ENCODE results near the gene LRRN2. TPM values are rescaled to one million over a fixed set of nuclear protein-coding genes. Genes with fewer than 3 reads are reported as not detected.

Gene LRRN2
- total and polyA plus RNA-seq, 9 of the 15 experiments (the other 6 are each of a cell fraction or from before 2014, with no cell fraction given), result 0.05 TPM; not detected in 8

DNA sequence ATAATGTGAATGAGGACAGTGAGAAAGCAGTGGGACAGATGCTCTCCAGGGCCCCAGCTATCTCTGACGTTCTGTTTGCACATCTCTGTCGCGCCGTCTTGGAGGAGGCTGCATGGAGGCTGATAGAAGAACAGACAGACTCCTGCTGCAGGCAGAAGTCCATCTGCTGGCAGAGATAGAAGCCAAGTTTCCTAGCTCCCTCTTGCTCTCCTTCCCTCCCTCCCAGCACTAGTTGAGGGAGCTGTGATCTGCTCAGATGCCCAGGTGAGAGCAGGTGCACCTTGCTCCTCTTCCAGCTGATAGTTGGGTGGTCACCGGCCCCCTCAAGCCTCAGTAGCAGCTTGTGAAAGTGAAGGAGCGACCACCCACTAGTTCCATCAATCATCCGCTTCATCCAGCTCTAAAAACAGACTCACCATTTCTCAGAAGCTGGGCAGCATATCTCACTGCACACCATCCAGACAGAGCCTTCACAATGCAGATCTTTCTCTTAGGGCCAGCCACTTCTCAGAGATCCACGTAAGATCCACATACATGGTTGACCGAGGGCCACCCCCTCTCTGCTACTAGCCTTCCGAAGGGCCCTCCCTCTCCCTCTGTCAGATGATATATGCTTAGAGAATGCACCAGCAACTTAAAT, 12.9 kb downstream of the LRRN2 start (continued):
- TF ChIP-seq ZNF785 (CRISPR knock-in tag; IDR thresholded peaks at IDR 0.05), result no peak
- peak; percentile 97 for TF ChIP-seq STAT5A (IDR thresholded peaks at IDR 0.05; ENCODE audit: borderline replicate concordance, low read length)
- TF ChIP-seq, protein P1, sequence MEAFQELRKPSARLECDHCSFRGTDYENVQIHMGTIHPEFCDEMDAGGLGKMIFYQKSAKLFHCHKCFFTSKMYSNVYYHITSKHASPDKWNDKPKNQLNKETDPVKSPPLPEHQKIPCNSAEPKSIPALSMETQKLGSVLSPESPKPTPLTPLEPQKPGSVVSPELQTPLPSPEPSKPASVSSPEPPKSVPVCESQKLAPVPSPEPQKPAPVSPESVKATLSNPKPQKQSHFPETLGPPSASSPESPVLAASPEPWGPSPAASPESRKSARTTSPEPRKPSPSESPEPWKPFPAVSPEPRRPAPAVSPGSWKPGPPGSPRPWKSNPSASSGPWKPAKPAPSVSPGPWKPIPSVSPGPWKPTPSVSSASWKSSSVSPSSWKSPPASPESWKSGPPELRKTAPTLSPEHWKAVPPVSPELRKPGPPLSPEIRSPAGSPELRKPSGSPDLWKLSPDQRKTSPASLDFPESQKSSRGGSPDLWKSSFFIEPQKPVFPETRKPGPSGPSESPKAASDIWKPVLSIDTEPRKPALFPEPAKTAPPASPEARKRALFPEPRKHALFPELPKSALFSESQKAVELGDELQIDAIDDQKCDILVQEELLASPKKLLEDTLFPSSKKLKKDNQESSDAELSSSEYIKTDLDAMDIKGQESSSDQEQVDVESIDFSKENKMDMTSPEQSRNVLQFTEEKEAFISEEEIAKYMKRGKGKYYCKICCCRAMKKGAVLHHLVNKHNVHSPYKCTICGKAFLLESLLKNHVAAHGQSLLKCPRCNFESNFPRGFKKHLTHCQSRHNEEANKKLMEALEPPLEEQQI (IDR thresholded peaks at IDR 0.05), result peak; percentile 98
- TF ChIP-seq NFE2 (IDR thresholded peaks at IDR 0.05; ENCODE audit: low read depth), result peak; percentile 62
- peak; percentile 86; the same call in 1 of the 2 replicates for TF ChIP-seq NFATC3 (IDR thresholded peaks at IDR 0.05)
- peak; percentile 55; the same call in 1 of the 2 replicates for TF ChIP-seq ZNF316 (IDR thresholded peaks at IDR 0.05)
- no peak for TF ChIP-seq ZFP30 (CRISPR knock-in tag; IDR thresholded peaks at IDR 0.05; ENCODE audit: borderline replicate concordance)
- TF ChIP-seq NR2C1 (IDR thresholded peaks at IDR 0.05), result 0 out of 2 replicates have a peak, but pooled peaks have one; percentile 13
- TF ChIP-seq NR2C1 (tag; IDR thresholded peaks at IDR 0.05), result peak; percentile 71
- TF ChIP-seq PTBP1 (IDR thresholded peaks at IDR 0.05; ENCODE audit: low read depth, low read length), result peak; percentile 94
- TF ChIP-seq ZNF24 (IDR thresholded peaks at IDR 0.05), result peak; percentile 84
- peak; percentile 99 for TF ChIP-seq KLF16 (IDR thresholded peaks at IDR 0.05)
- peak; percentile 100 for TF ChIP-seq NCOR1 (IDR thresholded peaks at IDR 0.05)
- TF ChIP-seq NFXL1 (CRISPR knock-in tag; IDR thresholded peaks at IDR 0.05), result 0 out of 2 replicates have a peak, but pooled peaks have one; percentile 20
- TF ChIP-seq MEF2A (IDR thresholded peaks at IDR 0.05; ENCODE audit: control insufficient read depth, low read depth, low read length), result peak; percentile 64
- peak in 1 of 3 experiments; percentile 22 for TF ChIP-seq YY1 (IDR thresholded peaks at IDR 0.05; ENCODE audit: borderline replicate concordance in 1 of 3, control insufficient read depth in 1 of 3, extremely low read depth in 1 of 3, insufficient read depth in 3 of 3, insufficient read length in 1 of 3, insufficient replicate concordance in 2 of 3, low read depth in 1 of 3, low read length in 2 of 3)
- TF ChIP-seq ZNF583 (CRISPR knock-in tag; IDR thresholded peaks at IDR 0.05), result 0 out of 2 replicates have a peak, but pooled peaks have one; percentile 86
- TF ChIP-seq PML (IDR thresholded peaks at IDR 0.05; ENCODE audit: low read length), result peak; percentile 99
- TF ChIP-seq MBD2 (IDR thresholded peaks at IDR 0.05; ENCODE audit: borderline replicate concordance, low read depth), result peak; percentile 85; the same call in 1 of the 2 replicates
- TF ChIP-seq TAL1 (IDR thresholded peaks at IDR 0.05), result peak; percentile 100
- TF ChIP-seq, protein P2, sequence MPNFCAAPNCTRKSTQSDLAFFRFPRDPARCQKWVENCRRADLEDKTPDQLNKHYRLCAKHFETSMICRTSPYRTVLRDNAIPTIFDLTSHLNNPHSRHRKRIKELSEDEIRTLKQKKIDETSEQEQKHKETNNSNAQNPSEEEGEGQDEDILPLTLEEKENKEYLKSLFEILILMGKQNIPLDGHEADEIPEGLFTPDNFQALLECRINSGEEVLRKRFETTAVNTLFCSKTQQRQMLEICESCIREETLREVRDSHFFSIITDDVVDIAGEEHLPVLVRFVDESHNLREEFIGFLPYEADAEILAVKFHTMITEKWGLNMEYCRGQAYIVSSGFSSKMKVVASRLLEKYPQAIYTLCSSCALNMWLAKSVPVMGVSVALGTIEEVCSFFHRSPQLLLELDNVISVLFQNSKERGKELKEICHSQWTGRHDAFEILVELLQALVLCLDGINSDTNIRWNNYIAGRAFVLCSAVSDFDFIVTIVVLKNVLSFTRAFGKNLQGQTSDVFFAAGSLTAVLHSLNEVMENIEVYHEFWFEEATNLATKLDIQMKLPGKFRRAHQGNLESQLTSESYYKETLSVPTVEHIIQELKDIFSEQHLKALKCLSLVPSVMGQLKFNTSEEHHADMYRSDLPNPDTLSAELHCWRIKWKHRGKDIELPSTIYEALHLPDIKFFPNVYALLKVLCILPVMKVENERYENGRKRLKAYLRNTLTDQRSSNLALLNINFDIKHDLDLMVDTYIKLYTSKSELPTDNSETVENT (CRISPR knock-in tag; IDR thresholded peaks at IDR 0.05), result peak; percentile 70; the same call in 1 of the 2 replicates
- peak; percentile 99 for TF ChIP-seq NFIC (IDR thresholded peaks at IDR 0.05)
- peak; percentile 50 to 58 for TF ChIP-seq NRF1 (conservative IDR thresholded peaks at IDR 0.05 in 1 of 2, IDR thresholded peaks at IDR 0.05 in 1 of 2)
- peak; percentile 93 for TF ChIP-seq LEF1 (IDR thresholded peaks at IDR 0.05)
- TF ChIP-seq, protein P3, sequence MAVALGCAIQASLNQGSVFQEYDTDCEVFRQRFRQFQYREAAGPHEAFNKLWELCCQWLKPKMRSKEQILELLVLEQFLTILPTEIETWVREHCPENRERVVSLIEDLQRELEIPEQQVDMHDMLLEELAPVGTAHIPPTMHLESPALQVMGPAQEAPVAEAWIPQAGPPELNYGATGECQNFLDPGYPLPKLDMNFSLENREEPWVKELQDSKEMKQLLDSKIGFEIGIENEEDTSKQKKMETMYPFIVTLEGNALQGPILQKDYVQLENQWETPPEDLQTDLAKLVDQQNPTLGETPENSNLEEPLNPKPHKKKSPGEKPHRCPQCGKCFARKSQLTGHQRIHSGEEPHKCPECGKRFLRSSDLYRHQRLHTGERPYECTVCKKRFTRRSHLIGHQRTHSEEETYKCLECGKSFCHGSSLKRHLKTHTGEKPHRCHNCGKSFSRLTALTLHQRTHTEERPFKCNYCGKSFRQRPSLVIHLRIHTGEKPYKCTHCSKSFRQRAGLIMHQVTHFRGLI (CRISPR knock-in tag; IDR thresholded peaks at IDR 0.05), result no peak
- peak; percentile 99 for TF ChIP-seq DPF2 (IDR thresholded peaks at IDR 0.05)

Measured in K562 (cell line).